ENCODE data around the gene QPRT. TPM values are rescaled to one million over a fixed set of nuclear protein-coding genes. Genes with fewer than 3 reads are reported as not detected.

Gene QPRT
- total and polyA plus RNA-seq, 2 of the 13 experiments (the other 11 are each of a cell fraction or from before 2014, with no cell fraction given): 130 to 218 TPM

DNA sequence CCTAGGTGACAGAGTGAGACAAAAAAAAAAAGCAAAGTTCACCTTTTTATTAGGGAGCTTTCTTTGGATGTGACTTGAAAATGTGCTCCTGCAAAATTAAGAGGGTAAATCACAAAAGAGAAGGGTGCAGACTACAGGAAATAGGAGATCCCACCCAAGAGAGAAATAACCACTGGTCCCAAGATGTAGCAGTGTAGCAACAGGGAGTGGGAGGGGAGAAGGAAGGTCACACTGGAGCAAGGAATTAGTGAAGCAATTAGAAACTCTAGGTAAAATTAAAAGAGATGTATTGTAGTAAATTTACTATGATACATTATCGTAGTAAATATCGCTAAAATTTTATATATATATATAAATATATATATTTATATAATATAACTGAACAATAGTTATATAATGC, 28.2 kb upstream of the QPRT start:
- Histone ChIP-seq H3K9me3 (ENCODE audit: low read length) (no peaks in the 10 kb centered on the region), H3K79me2 (ENCODE audit: insufficient read depth, low read length) (no peaks in the 10 kb centered on the region), H4K20me1 (ENCODE audit: insufficient read depth, low read length) (no peaks in the 10 kb centered on the region), H2AFZ (ENCODE audit: low read length) (no peak overlapping the region), H3K27ac (ENCODE audit: extremely low read length, insufficient read depth, low read length) (no peak overlapping the region), H3K9ac (ENCODE audit: insufficient read depth, low read depth, low read length) (no peak overlapping the region), H3K4me3 (replicated peaks in 1 of 3; ENCODE audit: insufficient read depth in 1 of 3, low read depth in 2 of 3, low read length in 3 of 3) (no peak overlapping the region), H3K27me3 (ENCODE audit: control insufficient read depth in 1 of 2, insufficient read depth in 2 of 2, low read length in 2 of 2) (no peaks in the 10 kb centered on the region; a peak in 1 of 5 replicates), H3K4me1 (ENCODE audit: insufficient read depth, low read length) (peaks cover 52% of the 10 kb centered on the region), H3K4me2 (ENCODE audit: low read depth, low read length) (no peak overlapping the region), H3K36me3 (replicated peaks in 1 of 2; ENCODE audit: control insufficient read depth in 1 of 2, insufficient read depth in 2 of 2, low read length in 2 of 2) (no peaks in the 10 kb centered on the region)
- in situ Hi-C loops (cut with HindIII; ENCODE audit: extremely low pct_ligation_motif_present, low pct_unique_long_range_greater_than_20kb): no loop called here
- ATAC-seq (no peak), FAIRE-seq (no peak), DNase-seq (ENCODE audit: low spot score) (no peak)
- ChIA-PET POLR2A (interaction anchor here (6.6 kb wide), 1 partner anchor 29 kb away, joined by 31 read pairs; the partner anchor contains the start of gene QPRT), CTCF (ENCODE audit: low intra/inter-chr PET ratio, low total read pairs) (no interaction called here)
- 88% methylated on average over 2 of the region's 2 CpGs for WGBS (ENCODE audit: low lambda C conversion rate)
- intact Hi-C loops (cut with micrococcal nuclease; ENCODE audit: unreplicated experiment): no loop called here
- no TSS peak for BruUV-seq (replicated peaks)
- TF ChIP-seq CENPBD1 (CRISPR knock-in tag; IDR thresholded peaks at IDR 0.05; ENCODE audit: borderline replicate concordance, low read depth): no peak
- no peak for TF ChIP-seq ZNF703 (CRISPR knock-in tag; IDR thresholded peaks at IDR 0.05; ENCODE audit: borderline replicate concordance)
- TF ChIP-seq LCORL (IDR thresholded peaks at IDR 0.05): no peak
- no peak for TF ChIP-seq LCORL (CRISPR knock-in tag; IDR thresholded peaks at IDR 0.05)
- no peak for TF ChIP-seq TBL1XR1 (IDR thresholded peaks at IDR 0.05; ENCODE audit: borderline replicate concordance, low read length, partially characterized antibody)
- TF ChIP-seq AKAP8 (CRISPR knock-in tag; IDR thresholded peaks at IDR 0.05): no peak
- TF ChIP-seq ZNF557 (CRISPR knock-in tag; IDR thresholded peaks at IDR 0.05): no peak
- TF ChIP-seq MED8 (CRISPR knock-in tag; IDR thresholded peaks at IDR 0.05; ENCODE audit: insufficient replicate concordance): no peak
- TF ChIP-seq PRMT3 (CRISPR knock-in tag; IDR thresholded peaks at IDR 0.05; ENCODE audit: borderline replicate concordance, low read depth): no peak
- no peak for TF ChIP-seq MATR3 (CRISPR knock-in tag; IDR thresholded peaks at IDR 0.05)
- no peak for TF ChIP-seq E2F1 (CRISPR knock-in tag; IDR thresholded peaks at IDR 0.05)
- no peak for TF ChIP-seq RORA (CRISPR knock-in tag; IDR thresholded peaks at IDR 0.05)
- TF ChIP-seq ZNF792 (CRISPR knock-in tag; IDR thresholded peaks at IDR 0.05): no peak
- no peak for TF ChIP-seq NR2C2 (CRISPR knock-in tag; IDR thresholded peaks at IDR 0.05; ENCODE audit: borderline replicate concordance)
- no peak for TF ChIP-seq FOXK2 (IDR thresholded peaks at IDR 0.05)
- TF ChIP-seq ZNF598 (CRISPR knock-in tag; IDR thresholded peaks at IDR 0.05; ENCODE audit: borderline replicate concordance): no peak
- TF ChIP-seq PITX1 (CRISPR knock-in tag; IDR thresholded peaks at IDR 0.05): no peak
- no peak for TF ChIP-seq ARID3A (IDR thresholded peaks at IDR 0.05; ENCODE audit: low read depth, low read length)
- TF ChIP-seq, protein P1, sequence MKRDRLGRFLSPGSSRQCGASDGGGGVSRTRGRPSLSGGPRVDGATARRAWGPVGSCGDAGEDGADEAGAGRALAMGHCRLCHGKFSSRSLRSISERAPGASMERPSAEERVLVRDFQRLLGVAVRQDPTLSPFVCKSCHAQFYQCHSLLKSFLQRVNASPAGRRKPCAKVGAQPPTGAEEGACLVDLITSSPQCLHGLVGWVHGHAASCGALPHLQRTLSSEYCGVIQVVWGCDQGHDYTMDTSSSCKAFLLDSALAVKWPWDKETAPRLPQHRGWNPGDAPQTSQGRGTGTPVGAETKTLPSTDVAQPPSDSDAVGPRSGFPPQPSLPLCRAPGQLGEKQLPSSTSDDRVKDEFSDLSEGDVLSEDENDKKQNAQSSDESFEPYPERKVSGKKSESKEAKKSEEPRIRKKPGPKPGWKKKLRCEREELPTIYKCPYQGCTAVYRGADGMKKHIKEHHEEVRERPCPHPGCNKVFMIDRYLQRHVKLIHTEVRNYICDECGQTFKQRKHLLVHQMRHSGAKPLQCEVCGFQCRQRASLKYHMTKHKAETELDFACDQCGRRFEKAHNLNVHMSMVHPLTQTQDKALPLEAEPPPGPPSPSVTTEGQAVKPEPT (CRISPR knock-in tag; IDR thresholded peaks at IDR 0.05; ENCODE audit: low read depth): no peak
